ENCODE data around the gene TSHZ2.

TSHZ2 gene

GRCh38 chr20:52971498-52972189 lies 514 bp upstream of the TSHZ2 start:
- Histone ChIP-seq H3K27me3 (peaks cover 32 to 46% (median 40%) of the 10 kb centered on the region in 11 experiments), H3K9ac (no peak overlapping the region; a peak in 1 of 22 replicates), H3K36me3 (no peaks in the 10 kb centered on the region), H3K4me1 (no peaks in the 10 kb centered on the region), H3K27ac (no peak overlapping the region), H4K20me1 (no peaks in the 10 kb centered on the region; a peak in 1 of 22 replicates), H3K4me2 (peak overlapping the region in 7 of 11 experiments; percentile 15 to 60 (median 34); a peak in 8 of 22 replicates), H3K4me3 (peak overlapping the region in 7 of 10 experiments; percentile 25 to 51 (median 43); a peak in 11 of 20 replicates), H3K9me3 (replicated peaks in 1 of 11) (peaks cover 0 to 7% (median 0%) of the 10 kb centered on the region in 11 experiments; a peak in 2 of 22 replicates)
- TF ChIP-seq Cebpa-rat (IDR thresholded peaks at IDR 0.05): no peak

GRCh38 chr20:52972965-52973819 lies 1.0 kb downstream of the TSHZ2 start:
- no peak overlapping the region for H3K27ac ChIP-seq
- H3K9ac ChIP-seq: no peak overlapping the region
- 0 out of 22 replicates have a peak, but pooled peaks cover 0 to 7% (median 0%) of the 10 kb centered on the region in 11 experiments for H3K9me3 ChIP-seq (replicated peaks in 1 of 11)
- H3K4me1 ChIP-seq: no peaks in the 10 kb centered on the region
- no peak for TF ChIP-seq Cebpa-rat (IDR thresholded peaks at IDR 0.05)
- no peak overlapping the region; a peak in 1 of 22 replicates for H3K4me2 ChIP-seq
- no peak overlapping the region for H3K4me3 ChIP-seq
- H4K20me1 ChIP-seq: no peaks in the 10 kb centered on the region; a peak in 1 of 22 replicates
- H3K27me3 ChIP-seq: peaks cover 32 to 46% (median 40%) of the 10 kb centered on the region in 11 experiments
- H3K36me3 ChIP-seq: no peaks in the 10 kb centered on the region

GRCh38 chr20:52974179-52974594 lies 2.0 kb downstream of the TSHZ2 start:
- no peak overlapping the region for H3K4me2 ChIP-seq
- no peak for TF ChIP-seq Cebpa-rat (IDR thresholded peaks at IDR 0.05)
- no peaks in the 10 kb centered on the region for H3K36me3 ChIP-seq
- no peak overlapping the region for H3K27ac ChIP-seq
- no peak overlapping the region for H3K9ac ChIP-seq
- H3K9me3 ChIP-seq (replicated peaks in 1 of 11): 0 out of 22 replicates have a peak, but pooled peaks cover 0 to 7% (median 0%) of the 10 kb centered on the region in 11 experiments
- H3K4me3 ChIP-seq: no peak overlapping the region
- peaks cover 32 to 46% (median 40%) of the 10 kb centered on the region in 11 experiments for H3K27me3 ChIP-seq
- H3K4me1 ChIP-seq: no peaks in the 10 kb centered on the region
- H4K20me1 ChIP-seq: no peaks in the 10 kb centered on the region; a peak in 1 of 22 replicates

GRCh38 chr20:52975029-52975732 lies 3.0 kb downstream of the TSHZ2 start:
- Histone ChIP-seq H3K36me3 (no peaks in the 10 kb centered on the region), H3K9ac (no peak overlapping the region), H3K27me3 (peaks cover 32 to 46% (median 40%) of the 10 kb centered on the region in 11 experiments), H3K4me2 (no peak overlapping the region), H3K4me3 (no peak overlapping the region), H3K4me1 (no peaks in the 10 kb centered on the region), H3K27ac (no peak overlapping the region), H3K9me3 (replicated peaks in 1 of 11) (0 out of 22 replicates have a peak, but pooled peaks cover 0 to 7% (median 0%) of the 10 kb centered on the region in 11 experiments), H4K20me1 (no peaks in the 10 kb centered on the region; a peak in 1 of 22 replicates)
- no peak for TF ChIP-seq Cebpa-rat (IDR thresholded peaks at IDR 0.05)

GRCh38 chr20:52975803-52976531 lies 3.8 kb downstream of the TSHZ2 start:
- Histone ChIP-seq H3K9me3 (replicated peaks in 1 of 11) (0 out of 22 replicates have a peak, but pooled peaks cover 0 to 7% (median 0%) of the 10 kb centered on the region in 11 experiments), H3K36me3 (no peaks in the 10 kb centered on the region), H4K20me1 (no peaks in the 10 kb centered on the region; a peak in 1 of 22 replicates), H3K4me2 (no peak overlapping the region), H3K27me3 (peaks cover 32 to 44% (median 39%) of the 10 kb centered on the region in 11 experiments), H3K27ac (no peak overlapping the region), H3K4me1 (no peaks in the 10 kb centered on the region), H3K4me3 (no peak overlapping the region), H3K9ac (no peak overlapping the region)
- TF ChIP-seq Cebpa-rat (IDR thresholded peaks at IDR 0.05): no peak

GRCh38 chr20:52978851-52979250 lies 6.7 kb downstream of the TSHZ2 start:
- 0 out of 22 replicates have a peak, but pooled peaks cover 0 to 3% (median 0%) of the 10 kb centered on the region in 11 experiments for H3K9me3 ChIP-seq (replicated peaks in 1 of 11)
- peaks cover 7 to 15% (median 11%) of the 10 kb centered on the region in 11 experiments for H3K27me3 ChIP-seq
- H3K4me1 ChIP-seq: no peaks in the 10 kb centered on the region
- no peak overlapping the region for H3K4me2 ChIP-seq
- H3K4me3 ChIP-seq: no peak overlapping the region
- H4K20me1 ChIP-seq: no peaks in the 10 kb centered on the region
- H3K27ac ChIP-seq: no peak overlapping the region
- H3K36me3 ChIP-seq: no peaks in the 10 kb centered on the region
- no peak overlapping the region for H3K9ac ChIP-seq
- no peak for TF ChIP-seq Cebpa-rat (IDR thresholded peaks at IDR 0.05)

GRCh38 chr20:52981051-52981450 lies 8.9 kb downstream of the TSHZ2 start:
- Histone ChIP-seq H3K36me3 (no peaks in the 10 kb centered on the region), H3K27ac (no peak overlapping the region), H4K20me1 (no peaks in the 10 kb centered on the region), H3K4me1 (no peaks in the 10 kb centered on the region), H3K4me2 (no peak overlapping the region), H3K27me3 (no peaks in the 10 kb centered on the region), H3K9me3 (replicated peaks in 1 of 11) (peaks cover 0 to 10% (median 0%) of the 10 kb centered on the region in 11 experiments; a peak in 1 of 22 replicates), H3K4me3 (no peak overlapping the region), H3K9ac (no peak overlapping the region)
- TF ChIP-seq Cebpa-rat (IDR thresholded peaks at IDR 0.05): no peak

GRCh38 chr20:52983726-52984450 lies 11.7 kb downstream of the TSHZ2 start:
- Histone ChIP-seq H3K9ac (no peak overlapping the region), H3K4me2 (no peak overlapping the region), H3K27me3 (no peaks in the 10 kb centered on the region), H3K36me3 (no peaks in the 10 kb centered on the region), H3K4me1 (no peaks in the 10 kb centered on the region), H3K9me3 (replicated peaks in 1 of 11) (peaks cover 0 to 10% (median 0%) of the 10 kb centered on the region in 11 experiments; a peak in 1 of 22 replicates), H3K27ac (no peak overlapping the region), H4K20me1 (no peaks in the 10 kb centered on the region), H3K4me3 (no peak overlapping the region)
- TF ChIP-seq Cebpa-rat (IDR thresholded peaks at IDR 0.05): no peak

Data from BLaER1 treated with 17β-estradiol and CSF1 and Interleukin-3, amounts not matched to agents 10 nM and 100 nM (cell line).